DOHH2 (cell line): ENCODE results near the gene SNRPA.

Source experiments
- CTCF ChIP-seq: fragments of 200-600 bp; sonication (generic); IDR thresholded peaks from one replicate; pipeline ENCODE4 v1.5.1; 2014; ENCODE audit warnings: antibody characterized with exemption, mild to moderate bottlenecking, low read depth, low read length; ENCODE audit not compliant: poor library complexity, severe bottlenecking
- EZH2phosphoT487 ChIP-seq: fragments of 200-600 bp; sonication (generic); IDR thresholded peaks from 2 replicates; pipeline ENCODE4 v1.6.1; 2017; ENCODE audit warnings: borderline replicate concordance, mild to moderate bottlenecking, antibody characterized with exemption, low read length, moderate library complexity, mixed read lengths

DNA sequence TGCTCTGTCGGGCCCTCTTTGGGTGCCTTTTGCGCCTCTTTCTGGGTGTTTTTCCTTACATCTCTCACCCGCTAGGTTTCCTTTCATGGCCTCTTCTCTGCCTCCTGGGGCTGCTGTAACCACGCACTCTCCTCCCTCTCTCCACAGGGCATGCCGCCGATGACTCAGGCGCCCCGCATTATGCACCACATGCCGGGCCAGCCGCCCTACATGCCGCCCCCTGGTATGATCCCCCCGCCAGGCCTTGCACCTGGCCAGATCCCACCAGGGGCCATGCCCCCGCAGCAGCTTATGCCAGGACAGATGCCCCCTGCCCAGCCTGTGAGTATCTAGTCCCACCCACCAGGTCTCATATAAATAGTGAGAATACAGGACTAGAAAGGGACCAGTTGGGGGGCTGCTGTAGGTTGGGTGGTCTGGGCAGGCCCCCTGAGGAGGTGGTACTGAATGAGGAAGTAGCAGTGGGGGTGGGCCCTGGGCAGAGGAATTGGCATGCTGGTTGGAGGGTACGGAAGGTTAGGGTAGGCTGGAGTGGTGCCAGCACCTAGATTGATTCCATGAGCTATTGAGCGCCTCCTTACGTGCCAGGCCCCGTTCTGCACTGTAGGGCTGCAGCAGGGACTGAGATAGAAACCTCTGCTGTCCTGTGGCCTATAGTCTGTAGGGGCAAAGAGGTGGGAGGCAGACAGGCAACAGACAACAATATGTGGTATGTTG is 11.9 kb downstream of the SNRPA start:
- no peak for TF ChIP-seq CTCF
- TF ChIP-seq EZH2phosphoT487: no peak
